GM19193 (cell line): ENCODE data around the gene DDX51.

Source experiments
- POLR2A ChIP-seq: IDR thresholded peaks from 4 replicates; pipeline ENCODE4 v1.6.1; 2011; ENCODE audit not compliant: insufficient read depth, insufficient read length; ENCODE audit errors: extremely low read depth

Gene DDX51

DNA sequence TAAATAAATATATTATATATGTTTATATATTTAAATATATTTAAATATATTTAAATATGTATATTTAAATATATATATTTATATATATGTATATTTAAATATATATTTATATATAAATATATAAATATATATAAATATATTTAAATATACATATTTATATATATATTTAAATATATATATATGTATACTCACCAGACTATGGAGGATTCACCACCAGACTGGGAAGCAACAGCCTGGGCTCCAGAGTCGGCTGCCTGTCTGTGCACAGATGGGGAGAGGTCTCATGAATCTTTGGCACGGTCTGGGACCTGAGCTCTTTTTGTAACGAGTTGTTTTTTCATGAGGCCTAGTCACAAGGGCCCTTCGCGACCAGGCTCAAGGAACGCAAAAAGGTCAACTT, 21.5 kb upstream of the DDX51 start:
- TF ChIP-seq POLR2A: no peak

DNA sequence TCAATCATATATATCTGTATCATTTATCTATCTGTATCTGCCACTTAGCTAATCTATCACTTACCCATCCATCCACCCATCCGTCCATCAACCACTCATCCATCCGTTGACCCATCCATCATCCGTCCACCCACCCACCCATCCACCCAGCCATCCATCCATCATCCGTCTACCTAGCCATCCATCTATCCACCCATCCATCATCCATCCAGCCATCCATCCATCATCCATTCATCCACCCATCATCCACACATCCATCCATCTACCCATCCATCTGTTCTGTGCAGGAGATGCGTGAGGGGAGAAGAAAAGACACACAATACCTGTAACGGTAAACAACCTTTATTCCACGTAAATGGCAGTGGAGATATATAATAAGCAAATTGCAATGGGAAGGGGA, 20.3 kb upstream of the DDX51 start:
- no peak for TF ChIP-seq POLR2A

DNA sequence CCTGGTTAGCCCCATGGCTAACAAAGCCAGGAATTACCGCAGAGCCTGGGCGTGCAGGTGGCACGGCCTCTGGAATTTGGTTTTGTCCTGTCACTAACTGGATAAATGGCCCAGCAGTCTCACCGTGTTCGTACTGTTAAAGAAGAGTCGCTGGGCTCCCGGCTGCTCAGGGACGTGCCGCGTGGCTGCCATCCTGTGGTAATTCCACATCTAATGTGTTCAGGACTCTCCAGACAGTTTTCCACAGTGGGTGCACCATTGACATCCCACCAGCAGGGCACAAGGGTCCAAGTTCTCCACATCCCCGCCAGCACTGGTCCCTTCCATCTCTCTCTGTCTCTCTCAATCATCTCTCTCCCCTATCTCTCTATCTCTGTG, 19.8 kb upstream of the DDX51 start:
- no peak for TF ChIP-seq POLR2A

DNA sequence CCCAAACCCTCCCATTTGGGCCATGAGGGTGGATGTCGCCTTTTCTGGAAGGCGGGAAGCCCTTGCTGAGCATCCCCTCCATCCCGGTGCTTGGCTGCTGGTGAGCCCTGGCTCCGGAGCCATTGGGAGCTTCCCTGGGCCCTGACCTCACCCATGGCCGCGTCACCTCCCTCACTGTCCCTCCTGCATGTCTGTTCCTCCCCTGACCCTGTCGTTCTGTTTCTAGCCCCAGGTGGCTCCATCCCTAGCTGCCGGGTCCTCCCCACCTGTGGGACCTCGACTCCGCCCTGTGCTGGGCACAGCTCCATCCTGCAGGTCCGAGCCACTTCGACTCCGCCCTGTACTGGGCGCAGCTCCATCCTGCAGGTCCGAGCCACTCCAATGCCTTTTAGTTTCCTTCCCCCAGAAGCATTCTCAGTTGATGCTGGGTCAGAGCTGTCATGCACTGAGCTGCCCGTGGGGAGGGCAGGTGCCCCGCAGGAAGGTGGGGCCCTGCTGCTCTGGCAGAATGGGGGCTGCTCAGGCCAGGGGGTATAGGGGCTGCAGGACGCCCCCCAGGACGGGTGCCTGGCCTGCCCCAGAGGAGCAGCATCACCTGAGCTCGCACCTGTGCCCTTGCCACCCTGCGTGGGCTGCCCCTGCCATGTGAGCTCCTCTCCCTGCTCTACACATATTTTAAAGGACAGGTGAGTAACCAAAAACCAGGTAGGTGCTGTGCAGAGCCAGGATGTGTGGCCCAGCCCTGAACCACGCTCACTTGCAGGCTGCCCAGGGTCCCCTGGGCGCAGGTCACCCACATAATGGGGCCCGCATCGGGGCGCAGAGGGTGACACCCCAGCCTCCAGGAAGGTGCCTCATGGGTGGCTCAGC, 19.2 kb upstream of the DDX51 start:
- TF ChIP-seq POLR2A: no peak

DNA sequence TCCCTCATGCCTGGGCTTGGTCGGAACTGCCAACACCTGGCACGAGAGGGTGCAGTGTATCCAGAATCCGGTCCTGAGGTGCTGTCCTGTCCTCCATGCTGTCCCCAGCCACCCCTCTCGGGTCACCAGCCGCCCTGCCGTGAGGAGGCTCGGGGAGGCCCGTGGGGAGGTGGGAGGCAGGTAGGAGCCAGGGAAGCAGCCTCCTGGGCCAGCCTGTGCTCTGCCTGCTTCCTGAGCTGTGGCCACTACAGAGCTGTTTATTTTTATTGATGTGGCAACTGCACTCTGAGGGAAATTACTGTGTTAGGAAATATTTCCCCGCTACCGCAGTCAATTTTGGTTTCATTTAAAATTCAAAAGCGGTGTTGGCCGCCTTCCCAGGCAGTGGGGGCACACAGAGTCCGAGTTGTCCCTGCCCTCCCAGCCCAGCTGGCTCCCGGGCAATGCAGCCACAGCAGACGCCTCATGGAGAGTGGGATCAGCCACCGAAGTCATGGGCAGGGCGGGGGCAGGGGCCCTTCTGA, 18.5 kb upstream of the DDX51 start:
- no peak for TF ChIP-seq POLR2A

DNA sequence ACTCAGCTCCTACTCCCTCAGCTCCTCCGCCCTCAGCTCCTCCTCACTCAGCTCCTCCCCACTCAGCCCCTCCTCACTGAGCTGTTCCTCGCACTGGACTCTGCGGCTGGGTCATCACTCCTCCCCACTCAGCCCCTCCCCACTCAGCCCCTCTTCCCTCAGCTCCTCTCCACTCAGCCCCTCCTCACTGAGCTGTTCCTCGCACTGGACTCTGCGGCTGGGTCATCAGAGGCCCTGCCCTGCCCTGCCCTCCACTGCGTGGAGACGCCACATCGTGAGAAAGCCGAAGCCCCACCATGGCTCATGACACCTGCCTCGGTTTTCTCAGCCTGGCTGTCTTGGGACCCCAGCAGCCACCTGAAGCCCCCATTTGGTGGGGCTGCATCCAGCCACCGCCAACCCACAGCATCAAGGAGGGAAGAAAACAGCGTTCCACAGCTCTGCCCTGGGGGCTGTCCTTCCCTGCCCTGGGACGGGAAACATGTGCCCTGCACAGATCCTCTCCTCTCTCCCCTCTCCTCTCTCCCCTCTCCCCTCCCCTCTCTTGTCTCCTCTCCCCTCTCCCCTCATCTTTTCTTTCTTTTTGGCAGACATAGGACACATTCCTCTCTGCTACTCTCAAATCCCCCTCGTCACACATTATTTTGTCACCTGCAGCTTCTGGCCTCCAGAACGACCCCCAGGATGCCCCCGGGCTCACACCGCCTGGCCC, 17.8 kb upstream of the DDX51 start:
- no peak for TF ChIP-seq POLR2A

DNA sequence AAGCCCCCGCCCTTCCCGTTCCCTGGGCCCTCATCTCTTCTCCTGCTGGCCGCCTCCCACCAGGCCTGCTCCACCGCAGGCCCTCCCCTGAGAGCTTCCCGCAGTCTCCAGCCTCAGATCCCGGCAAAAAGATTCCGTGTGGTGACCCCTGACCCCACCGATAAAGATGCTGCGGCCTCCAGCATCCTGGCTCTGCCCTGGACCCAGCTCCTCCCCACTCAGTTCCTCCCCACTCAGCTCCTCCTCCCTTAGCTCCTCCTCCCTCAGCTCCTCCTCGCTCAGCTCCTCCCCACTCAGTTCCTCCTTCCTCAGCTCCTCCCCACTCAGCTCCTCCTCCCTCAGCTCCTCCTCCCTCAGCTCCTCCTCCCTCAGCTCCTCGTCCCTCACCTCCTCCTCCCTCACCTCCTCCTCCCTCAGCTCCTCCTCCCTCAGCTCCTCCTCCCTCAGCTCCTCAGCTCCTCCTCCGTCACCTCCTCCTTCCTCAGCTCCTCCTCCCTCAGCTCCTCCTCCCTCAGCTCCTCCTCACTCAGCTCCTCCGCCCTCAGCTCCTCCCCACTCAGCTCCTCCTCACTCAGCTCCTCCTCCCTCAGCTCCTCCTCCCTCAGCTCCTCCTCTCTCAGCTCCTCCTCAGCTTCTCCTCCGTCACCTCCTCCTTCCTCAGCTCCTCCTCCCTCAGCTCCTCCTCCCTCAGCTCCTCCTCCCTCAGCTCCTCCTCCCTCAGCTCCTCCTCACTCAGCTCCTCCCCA, 17.1 kb upstream of the DDX51 start:
- no peak for TF ChIP-seq POLR2A

DNA sequence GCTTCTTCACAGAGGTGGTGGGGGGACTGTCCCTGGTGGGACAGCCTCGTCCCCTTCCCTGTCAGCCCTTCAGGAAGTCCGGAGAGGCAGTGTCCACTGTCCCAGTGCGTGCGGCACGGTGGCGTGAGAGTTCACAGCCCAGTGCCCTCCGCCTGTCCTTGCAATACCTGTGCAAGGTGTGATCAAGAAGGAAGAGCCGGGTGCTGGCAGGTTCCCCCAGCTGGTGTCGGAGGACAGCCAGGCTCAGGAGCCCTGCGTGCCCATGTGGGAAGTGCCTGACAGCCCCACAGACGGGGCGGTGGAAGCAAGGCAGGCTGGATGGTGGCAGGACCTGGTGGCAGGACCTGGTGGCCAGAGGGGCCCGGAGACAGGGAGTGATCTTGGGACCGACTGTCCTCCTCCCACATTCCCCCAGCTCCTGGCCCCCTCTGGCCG, 16.5 kb upstream of the DDX51 start:
- no peak for TF ChIP-seq POLR2A

DNA sequence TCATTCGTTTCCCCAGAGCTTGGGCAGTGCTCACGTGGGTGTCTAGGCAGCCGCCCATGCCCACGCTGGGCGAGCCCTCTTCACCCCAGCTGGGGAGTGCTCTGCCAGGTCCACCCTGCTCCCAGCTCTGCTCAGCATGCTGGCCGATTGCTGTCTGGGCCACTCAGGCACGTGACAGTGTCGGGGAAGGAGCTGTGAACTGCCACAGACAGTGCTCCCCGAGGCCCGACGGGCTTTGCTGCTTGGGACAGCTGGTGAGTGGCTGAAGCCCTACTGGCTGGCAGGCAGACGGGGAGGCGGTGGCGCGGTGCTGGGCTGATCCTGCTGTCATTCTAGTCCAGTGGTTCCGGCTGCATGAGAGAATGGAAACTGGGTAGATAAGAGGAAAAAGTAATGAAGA, 15.9 kb upstream of the DDX51 start:
- no peak for TF ChIP-seq POLR2A

DNA sequence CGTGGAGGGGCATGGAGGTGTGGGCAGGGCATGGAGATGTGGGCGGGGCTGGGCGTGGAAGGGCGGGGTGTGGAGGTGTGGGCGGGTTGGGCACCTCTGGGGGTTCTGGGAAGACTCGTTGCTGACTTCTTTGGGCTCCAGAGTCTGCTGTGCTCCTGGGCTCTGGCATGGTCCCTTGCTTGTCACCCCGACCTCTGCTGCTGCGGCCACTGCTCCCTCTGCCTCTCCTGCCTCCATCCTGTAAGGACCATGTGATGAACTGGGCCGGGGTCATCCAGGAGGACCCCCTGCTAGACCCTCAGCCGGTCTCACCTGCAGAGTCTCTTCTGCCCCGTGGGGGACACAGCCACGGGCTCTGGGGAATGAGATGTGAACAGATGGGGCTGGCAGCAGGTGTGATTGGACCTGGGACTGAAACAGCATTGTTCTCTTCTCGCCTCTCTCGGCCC, 15.5 kb upstream of the DDX51 start:
- no peak for TF ChIP-seq POLR2A

DNA sequence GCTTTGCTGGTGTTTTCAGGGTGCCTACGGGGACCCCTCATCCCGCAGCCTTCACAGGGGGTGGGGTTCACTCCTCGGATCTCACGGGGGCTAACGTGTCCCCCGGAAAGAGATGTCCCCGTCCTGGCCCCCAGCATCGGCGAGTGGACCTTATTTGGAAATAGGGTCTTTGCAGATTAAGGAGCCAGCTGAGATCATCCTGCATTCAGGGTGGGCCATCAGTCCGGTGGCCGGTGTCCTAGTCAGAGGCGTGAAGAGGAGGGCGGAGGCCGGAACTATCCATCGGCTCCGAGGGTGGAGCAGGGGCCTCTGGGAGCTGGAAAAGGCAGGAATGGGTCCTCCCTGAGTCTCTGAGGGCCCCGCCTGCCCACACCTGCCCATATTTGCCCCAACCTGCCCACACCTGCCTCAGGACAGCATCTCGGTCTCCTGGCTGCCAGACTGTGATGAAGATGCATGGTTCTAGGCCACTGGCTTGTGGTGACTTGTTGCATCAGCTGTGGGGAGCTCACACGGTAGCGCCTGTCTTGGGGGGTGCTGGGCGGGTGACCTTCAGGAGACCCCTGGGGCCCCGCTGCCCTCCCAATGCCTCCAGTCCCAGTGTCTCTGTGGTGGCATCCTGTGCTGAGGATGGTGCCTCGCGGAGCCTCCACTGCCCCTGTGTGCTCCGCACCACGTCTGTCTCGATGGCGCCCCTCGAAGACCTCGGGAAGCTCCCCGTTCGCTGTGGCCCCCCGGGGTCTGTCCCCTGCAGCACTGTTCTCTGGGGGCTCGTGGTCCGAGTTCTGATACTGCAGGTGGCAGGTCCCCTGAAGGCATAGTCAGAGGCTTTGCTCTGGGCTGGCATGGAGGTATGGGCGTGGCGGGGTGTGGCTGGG, 14.8 kb upstream of the DDX51 start:
- no peak for TF ChIP-seq POLR2A

DNA sequence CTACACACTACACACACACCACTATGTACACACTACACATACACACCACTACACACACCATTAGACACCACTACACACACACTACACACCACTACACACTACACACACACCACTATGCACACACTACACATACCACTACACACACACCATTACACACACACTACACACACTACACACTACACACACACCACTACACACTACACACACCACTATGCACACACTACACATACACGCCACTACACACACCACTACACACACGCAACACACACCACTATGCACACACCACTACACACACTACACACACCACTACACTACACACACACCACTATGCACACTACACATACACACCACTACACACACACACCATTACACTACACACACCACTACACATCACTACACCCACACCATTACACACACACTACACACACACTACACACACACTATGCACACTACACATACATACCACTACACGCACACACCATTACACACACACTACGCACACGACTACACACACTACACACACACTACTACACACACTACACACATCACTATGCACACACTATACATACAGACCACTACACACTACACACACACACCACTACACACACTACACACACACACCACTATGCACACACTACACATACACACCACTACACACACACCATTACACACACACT, 13.8 kb upstream of the DDX51 start:
- TF ChIP-seq POLR2A: no peak

DNA sequence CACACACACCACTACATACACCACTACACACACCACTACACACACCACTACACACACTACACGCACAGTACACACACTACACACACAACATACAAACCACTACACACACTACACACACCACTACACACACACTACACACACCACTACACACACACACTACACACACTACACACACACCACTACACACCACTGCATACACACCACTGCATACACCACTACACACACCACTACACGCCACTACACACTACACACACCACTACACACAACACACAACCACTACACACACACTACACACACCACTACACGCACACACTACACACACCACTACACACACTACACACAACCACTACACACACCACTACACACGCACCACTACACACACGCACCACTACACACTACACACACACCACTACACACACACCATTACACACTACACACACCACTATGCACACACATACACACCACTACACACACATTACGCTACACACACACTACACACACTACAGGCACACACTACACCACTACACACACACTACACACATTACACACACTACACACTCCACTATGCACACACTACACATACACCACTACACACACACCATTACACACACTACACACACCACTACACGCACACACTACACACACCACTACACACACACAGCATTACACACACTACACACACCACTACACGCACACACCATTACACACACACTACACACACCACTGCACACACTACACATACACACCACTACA, 12.6 kb upstream of the DDX51 start:
- no peak for TF ChIP-seq POLR2A

DNA sequence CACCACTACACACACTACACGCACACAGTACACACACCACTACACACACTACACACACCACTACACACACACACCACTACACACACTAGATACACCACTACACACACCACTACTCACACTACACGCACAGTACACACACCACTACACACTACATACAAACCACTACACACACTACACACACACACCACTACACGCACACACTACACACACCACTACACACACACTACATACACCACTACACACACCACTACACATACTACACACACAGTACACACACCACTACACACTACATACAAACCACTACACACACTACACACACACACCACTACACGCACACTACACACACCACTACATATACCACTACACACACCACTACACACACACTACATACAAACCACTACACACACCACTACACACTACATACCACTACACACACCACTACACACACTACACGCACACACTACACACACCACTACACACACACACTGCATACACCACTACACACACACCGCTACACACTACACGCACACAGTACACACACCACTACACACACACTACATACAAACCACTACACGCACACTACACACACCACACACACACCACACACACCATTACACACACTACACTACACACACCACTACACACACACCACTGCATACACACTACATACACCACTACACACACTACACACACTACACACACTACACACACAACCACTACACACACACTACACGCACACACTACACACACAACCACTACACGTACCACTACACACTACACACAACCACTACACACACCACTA, 11.9 kb upstream of the DDX51 start:
- no peak for TF ChIP-seq POLR2A
